Testis (tissue), 3 donors: ENCODE results near the gene ECE2. TPM values are rescaled to one million over a fixed set of nuclear protein-coding genes. Genes with fewer than 3 reads are reported as not detected.

ENCODE experiments used
- DNase-seq: peaks from one replicate; pipeline ENCODE4 v3.0.0-alpha.2; 2019
- H3K27ac ChIP-seq, 2 donors: fragments of 200-600 bp; sonication (generic); one replicate each; pipeline ENCODE4 v1.5.1; 2019
- H3K27me3 ChIP-seq: fragments of 200-600 bp; sonication (generic); one replicate; pipeline ENCODE4 v1.5.1; 2019
- H3K36me3 ChIP-seq: fragments of 200-600 bp; sonication (generic); one replicate; pipeline ENCODE4 v1.5.1; 2017; ENCODE audit warnings: low read depth; ENCODE audit errors: missing control alignments
- H3K4me1 ChIP-seq: fragments of 200-600 bp; sonication (generic); one replicate; pipeline ENCODE4 v1.5.1; 2019
- H3K4me3 ChIP-seq, 2 donors: fragments of 200-600 bp; sonication (generic); one replicate each; pipeline ENCODE4 v1.5.1; 2017 to 2019
- H3K9me3 ChIP-seq: fragments of 200-600 bp; sonication (generic); one replicate; pipeline ENCODE4 v1.5.1; 2017
- CTCF ChIP-seq, 3 experiments: fragments of 450-650 bp in 2 of 3; fragments of 200-600 bp in 1 of 3; sonication (generic) in 1 of 3; IDR thresholded peaks; one replicate each; pipeline ENCODE4 v1.5.1; 2016 to 2019; ENCODE audit warnings: antibody characterized with exemption in 3 of 3, mild to moderate bottlenecking in 2 of 3, moderate library complexity in 1 of 3
- POLR2A ChIP-seq: fragments of 450-650 bp; IDR thresholded peaks from one replicate; pipeline ENCODE4 v1.6.1; 2017; ENCODE audit warnings: antibody characterized with exemption, mild to moderate bottlenecking, moderate library complexity
- WGBS, 2 donors: methylation state at CpG; one replicate each; pipeline ENCODE4 v1.1.5; 2018; 5-methylcytosine and 5-hydroxymethylcytosine counted together
- intact Hi-C: fragments of 100-400 bp; cut with DNase I; formaldehyde crosslinking; loops from one replicate; pipeline ENCODE4 v1.15.1; 2023; ENCODE audit warnings: low total_unique reads
- polyA plus RNA-seq: library from polyadenylated mRNA; stranded (reverse); fragments of 350-450 nt; fragmentation: Illumina TruSeq; extraction: RNeasy Lipid Tissue Mini Kit (QIAGEN cat#74804); gene quantifications from one replicate; pipeline ENCODE4 v1.2.3, GENCODE V29; 2014; ENCODE audit warnings: low read depth, low replicate concordance; ENCODE audit not compliant: insufficient read depth
- total RNA-seq, 2 donors: library from RNA; depleted of rRNA; stranded (reverse); fragments of >200 nt; gene quantifications; one replicate each; pipeline ENCODE4 v1.2.3, GENCODE V29; 2016

Gene ECE2
- total and polyA plus RNA-seq, 3 donors from 2014 or later, result 1.1 to 1.4 (median 1.4) TPM

DNA sequence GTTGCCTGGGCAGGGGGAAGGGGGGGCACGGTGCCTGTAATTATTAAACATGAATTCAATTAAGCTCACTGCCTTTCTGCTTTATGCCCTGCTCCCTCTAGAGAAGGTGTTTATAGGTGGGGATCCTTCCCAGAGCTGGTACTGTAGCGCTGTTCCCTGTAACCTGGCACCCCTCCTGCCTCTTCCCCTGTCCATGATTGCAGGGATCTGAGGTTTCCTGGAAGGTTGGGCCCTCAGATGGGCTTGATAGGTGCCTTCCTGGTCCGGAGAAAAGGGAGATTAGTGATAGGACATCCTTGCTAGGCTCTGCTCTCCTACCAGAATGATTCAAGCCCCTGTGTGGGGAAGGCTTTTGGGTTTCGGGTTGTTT, 59.5 kb downstream of the ECE2 start:
- Histone ChIP-seq H3K9me3 (no peaks in the 10 kb centered on the region), H3K27me3 (no peaks in the 10 kb centered on the region), H3K4me3 (peak overlapping the region; percentile 77 to 95), H3K4me1 (peaks cover 31% of the 10 kb centered on the region), H3K27ac (peak overlapping the region; percentile 96 to 98), H3K36me3 (no peaks in the 10 kb centered on the region)
- DNase-seq, result no peak
- intact Hi-C loops, result no loop called here
- WGBS, 2 donors, result 32 to 40% methylated on average over 3 to 4 of the region's 4 CpGs
- TF ChIP-seq POLR2A, result no peak
- no peak for TF ChIP-seq CTCF (IDR thresholded peaks at IDR 0.05)

DNA sequence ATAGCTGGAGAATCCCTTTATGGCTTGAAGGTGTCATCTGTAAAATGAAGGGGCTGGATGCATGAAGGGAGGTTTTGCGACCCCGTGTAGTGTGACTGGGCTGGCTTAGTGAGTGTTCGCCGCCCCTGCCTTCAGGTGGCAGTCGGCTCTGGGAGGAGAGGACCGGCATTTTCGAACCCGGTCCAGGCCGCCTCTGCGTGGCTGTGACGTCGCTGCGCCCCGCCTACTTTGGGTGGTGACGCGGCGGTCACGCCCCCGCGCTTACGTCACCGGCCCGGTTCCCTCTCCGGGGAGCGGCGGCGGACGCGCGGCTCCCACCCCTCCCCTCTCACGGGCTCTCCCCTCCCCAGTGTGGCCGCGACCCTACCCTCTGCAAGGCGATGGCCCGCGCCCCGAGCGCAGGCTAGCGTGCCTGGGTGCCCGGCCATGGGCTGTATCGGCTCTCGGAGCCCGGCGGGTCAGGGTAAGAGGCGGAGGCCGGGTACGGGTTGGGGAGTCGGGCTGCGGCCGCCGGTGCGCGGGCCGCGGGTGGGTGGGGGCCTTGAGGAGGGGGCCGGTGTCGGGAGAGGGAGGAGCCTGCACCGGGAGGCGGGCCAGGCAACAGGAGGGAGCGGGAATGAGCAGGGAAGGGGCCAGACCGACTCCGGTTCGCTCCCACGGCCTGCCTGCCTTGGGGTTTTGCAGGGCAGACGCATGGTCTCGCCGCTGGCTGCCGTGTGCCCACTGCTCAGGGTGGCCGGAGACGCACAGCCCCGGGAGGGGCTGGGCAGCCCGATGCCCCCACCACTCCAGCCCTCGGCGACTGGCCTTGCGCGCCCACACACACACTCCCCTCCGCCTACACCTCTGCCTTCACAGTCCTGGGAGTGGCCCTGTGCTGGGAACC, 60.1 kb downstream of the ECE2 start:
- TF ChIP-seq CTCF (IDR thresholded peaks at IDR 0.05) (no peak), POLR2A (peak; percentile 86)
- intact Hi-C loops, result no loop called here

GRCh38 chr3:184336547-184337398, 61.0 kb downstream of the ECE2 start:
- H3K36me3 ChIP-seq, result no peaks in the 10 kb centered on the region
- peak overlapping the region; percentile 96 to 98 for H3K27ac ChIP-seq
- H3K27me3 ChIP-seq, result no peaks in the 10 kb centered on the region
- H3K4me3 ChIP-seq, result peak overlapping the region; percentile 77 to 95
- no peaks in the 10 kb centered on the region for H3K9me3 ChIP-seq
- TF ChIP-seq POLR2A, result no peak
- TF ChIP-seq CTCF (IDR thresholded peaks at IDR 0.05), result no peak
- intact Hi-C loops, result no loop called here
- peaks cover 31% of the 10 kb centered on the region for H3K4me1 ChIP-seq
- DNase-seq, result peak; percentile 65
- WGBS, 2 donors, result 13 to 14% methylated on average over 9 to 17 of the region's 17 CpGs

More for the DNA sequence above, 60.1 kb downstream of the ECE2 start:
- peaks cover 31% of the 10 kb centered on the region for H3K4me1 ChIP-seq
- H3K9me3 ChIP-seq, result no peaks in the 10 kb centered on the region
- WGBS, 2 donors, result 0% methylated on average over 6 to 66 of the region's 77 CpGs
- peak; percentile 94 for DNase-seq
- H3K4me3 ChIP-seq, result peak overlapping the region; percentile 77 to 95
- H3K27ac ChIP-seq, result peak overlapping the region; percentile 96 to 98
- no peaks in the 10 kb centered on the region for H3K36me3 ChIP-seq
- H3K27me3 ChIP-seq, result no peaks in the 10 kb centered on the region

GRCh38 chr3:184337399-184337714, 61.5 kb downstream of the ECE2 start, which contains the start of gene FAM131A:
TSS of gene FAM131A (plus strand) at chr3:184337600. CDS start at chr3:184337631, 31 bp downstream.
- H3K9me3 ChIP-seq, result no peaks in the 10 kb centered on the region
- H3K4me3 ChIP-seq, result peak within 1 kb of the TSS; percentile 77 to 95
- H3K27me3 ChIP-seq, result no peaks in the 10 kb centered on the region
- peak; percentile 80 for DNase-seq
- intact Hi-C loops, result no loop called here
- no peaks in the 10 kb centered on the region for H3K36me3 ChIP-seq
- peak within 1 kb of the TSS; percentile 96 to 98 for H3K27ac ChIP-seq
- no peak for TF ChIP-seq POLR2A
- TF ChIP-seq CTCF (IDR thresholded peaks at IDR 0.05), result no peak
- 44 to 45% methylated on average over 5 to 6 of the region's 6 CpGs for WGBS, 2 donors
- H3K4me1 ChIP-seq, result peaks cover 31% of the 10 kb centered on the region
